ENCODE measurements around the gene FAM171A1.

Gene FAM171A1

DNA sequence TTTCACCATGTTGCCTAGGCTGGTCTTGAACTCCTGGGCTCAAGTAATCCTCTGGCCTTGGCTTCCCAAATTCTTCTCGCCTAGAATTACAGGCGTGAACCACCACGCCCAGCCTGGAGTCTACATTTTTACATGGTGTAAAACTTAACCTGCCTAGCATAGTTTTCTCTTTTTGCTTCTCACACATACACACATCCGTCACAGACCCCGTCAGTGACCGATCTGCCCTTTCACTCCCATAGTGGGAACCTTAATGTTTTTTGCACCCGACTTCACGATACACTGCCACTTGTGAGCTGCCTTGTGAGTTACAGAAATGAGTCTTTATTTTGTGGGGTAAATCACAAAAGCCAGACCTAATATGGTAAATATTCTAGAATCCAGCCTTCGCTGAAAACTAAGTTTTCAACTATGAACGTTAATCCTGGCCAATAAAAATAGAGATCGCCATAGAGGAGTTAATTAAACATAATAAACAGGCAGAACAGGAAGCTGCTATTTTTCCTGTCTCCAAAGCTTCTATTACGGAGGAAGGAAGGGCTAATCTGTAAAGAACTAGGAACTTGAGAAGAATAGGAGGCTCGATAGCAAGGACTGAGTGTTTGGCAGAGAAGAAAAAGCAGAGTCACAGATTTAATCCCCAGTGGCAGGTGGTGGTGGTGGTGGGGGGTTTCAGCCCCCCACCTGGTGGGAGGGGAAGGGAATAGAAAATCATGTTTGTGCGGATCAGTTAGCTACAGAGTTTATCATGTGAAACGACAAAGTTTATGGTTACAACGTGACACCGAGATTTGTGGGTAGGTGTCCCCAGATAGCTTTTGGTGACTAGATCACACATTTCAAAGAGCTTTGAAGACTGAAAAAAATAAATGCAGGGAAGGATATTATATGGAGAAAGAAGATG is 14.7 kb upstream of the FAM171A1 start:
- H3K4me1 ChIP-seq (ENCODE audit: insufficient read depth, poor library complexity, severe bottlenecking): no peaks in the 10 kb centered on the region
- no peaks in the 10 kb centered on the region for H3K27me3 ChIP-seq (ENCODE audit: insufficient read depth, poor library complexity, severe bottlenecking)
- no peak for ATAC-seq (ENCODE audit: low read depth)
- H3K36me3 ChIP-seq (ENCODE audit: low read depth): no peaks in the 10 kb centered on the region
- DNase-seq (ENCODE audit: low spot score): no peak
- H3K9me3 ChIP-seq (ENCODE audit: severe bottlenecking): no peaks in the 10 kb centered on the region
- no peak overlapping the region for H3K27ac ChIP-seq (ENCODE audit: poor library complexity, severe bottlenecking)
- TF ChIP-seq, protein P1, sequence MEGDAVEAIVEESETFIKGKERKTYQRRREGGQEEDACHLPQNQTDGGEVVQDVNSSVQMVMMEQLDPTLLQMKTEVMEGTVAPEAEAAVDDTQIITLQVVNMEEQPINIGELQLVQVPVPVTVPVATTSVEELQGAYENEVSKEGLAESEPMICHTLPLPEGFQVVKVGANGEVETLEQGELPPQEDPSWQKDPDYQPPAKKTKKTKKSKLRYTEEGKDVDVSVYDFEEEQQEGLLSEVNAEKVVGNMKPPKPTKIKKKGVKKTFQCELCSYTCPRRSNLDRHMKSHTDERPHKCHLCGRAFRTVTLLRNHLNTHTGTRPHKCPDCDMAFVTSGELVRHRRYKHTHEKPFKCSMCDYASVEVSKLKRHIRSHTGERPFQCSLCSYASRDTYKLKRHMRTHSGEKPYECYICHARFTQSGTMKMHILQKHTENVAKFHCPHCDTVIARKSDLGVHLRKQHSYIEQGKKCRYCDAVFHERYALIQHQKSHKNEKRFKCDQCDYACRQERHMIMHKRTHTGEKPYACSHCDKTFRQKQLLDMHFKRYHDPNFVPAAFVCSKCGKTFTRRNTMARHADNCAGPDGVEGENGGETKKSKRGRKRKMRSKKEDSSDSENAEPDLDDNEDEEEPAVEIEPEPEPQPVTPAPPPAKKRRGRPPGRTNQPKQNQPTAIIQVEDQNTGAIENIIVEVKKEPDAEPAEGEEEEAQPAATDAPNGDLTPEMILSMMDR (IDR thresholded peaks at IDR 0.05; ENCODE audit: poor library complexity, severe bottlenecking): no peak
- H3K4me3 ChIP-seq (ENCODE audit: severe bottlenecking): no peak overlapping the region

DNA sequence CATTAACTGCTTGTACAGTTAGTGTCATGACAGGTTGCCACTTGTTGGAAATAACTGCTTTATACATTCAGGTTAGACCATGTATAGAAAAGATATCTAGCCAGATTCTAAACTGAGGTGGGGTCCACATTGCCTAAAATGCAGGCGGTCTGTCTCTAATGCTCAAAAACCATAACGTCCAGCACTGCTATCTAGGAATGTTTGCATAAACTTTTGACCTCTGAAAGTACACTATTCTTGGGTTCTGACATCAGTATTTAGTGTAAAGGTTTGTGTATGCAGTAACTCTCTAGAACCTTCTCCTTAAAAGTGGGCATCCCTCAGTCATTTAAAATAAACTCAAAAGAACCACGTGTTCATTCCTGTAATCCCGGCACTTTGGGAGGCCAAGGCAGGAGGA is 10.3 kb upstream of the FAM171A1 start:
- H3K27me3 ChIP-seq (ENCODE audit: insufficient read depth, poor library complexity, severe bottlenecking): no peaks in the 10 kb centered on the region
- H3K27ac ChIP-seq (ENCODE audit: poor library complexity, severe bottlenecking): no peak overlapping the region
- no peak for DNase-seq (ENCODE audit: low spot score)
- H3K36me3 ChIP-seq (ENCODE audit: low read depth): no peaks in the 10 kb centered on the region
- no peaks in the 10 kb centered on the region for H3K4me1 ChIP-seq (ENCODE audit: insufficient read depth, poor library complexity, severe bottlenecking)
- TF ChIP-seq, protein P1 (IDR thresholded peaks at IDR 0.05; ENCODE audit: poor library complexity, severe bottlenecking): no peak
- no peak overlapping the region for H3K4me3 ChIP-seq (ENCODE audit: severe bottlenecking)
- H3K9me3 ChIP-seq (ENCODE audit: severe bottlenecking): no peaks in the 10 kb centered on the region
- no peak for ATAC-seq (ENCODE audit: low read depth)

DNA sequence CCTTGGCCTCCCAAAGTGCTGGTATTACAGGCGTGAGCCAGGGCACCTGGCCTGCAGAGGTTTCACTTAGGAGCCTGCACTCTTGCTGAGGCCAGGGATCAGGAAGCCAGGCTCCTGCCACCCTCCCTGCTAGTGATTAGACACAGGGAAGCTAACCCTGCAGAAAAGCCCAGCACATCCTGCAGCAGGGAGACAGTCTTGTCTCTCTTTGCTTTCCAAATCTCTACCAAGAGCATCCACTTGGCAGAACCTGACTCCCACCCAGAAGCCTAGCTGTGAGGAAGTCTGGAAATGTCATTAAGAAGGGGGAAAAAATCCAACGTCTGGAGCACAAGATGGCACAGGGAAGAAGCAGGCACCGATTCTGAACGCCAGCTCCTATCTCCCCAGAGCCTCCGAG is 8.0 kb upstream of the FAM171A1 start:
- TF ChIP-seq, protein P1 (IDR thresholded peaks at IDR 0.05; ENCODE audit: poor library complexity, severe bottlenecking): no peak
- no peaks in the 10 kb centered on the region for H3K9me3 ChIP-seq (ENCODE audit: severe bottlenecking)
- H3K36me3 ChIP-seq (ENCODE audit: low read depth): no peaks in the 10 kb centered on the region
- no peaks in the 10 kb centered on the region for H3K27me3 ChIP-seq (ENCODE audit: insufficient read depth, poor library complexity, severe bottlenecking)
- no peak overlapping the region for H3K4me3 ChIP-seq (ENCODE audit: severe bottlenecking)
- DNase-seq (ENCODE audit: low spot score): no peak
- no peaks in the 10 kb centered on the region for H3K4me1 ChIP-seq (ENCODE audit: insufficient read depth, poor library complexity, severe bottlenecking)
- no peak for ATAC-seq (ENCODE audit: low read depth)
- H3K27ac ChIP-seq (ENCODE audit: poor library complexity, severe bottlenecking): no peak overlapping the region

DNA sequence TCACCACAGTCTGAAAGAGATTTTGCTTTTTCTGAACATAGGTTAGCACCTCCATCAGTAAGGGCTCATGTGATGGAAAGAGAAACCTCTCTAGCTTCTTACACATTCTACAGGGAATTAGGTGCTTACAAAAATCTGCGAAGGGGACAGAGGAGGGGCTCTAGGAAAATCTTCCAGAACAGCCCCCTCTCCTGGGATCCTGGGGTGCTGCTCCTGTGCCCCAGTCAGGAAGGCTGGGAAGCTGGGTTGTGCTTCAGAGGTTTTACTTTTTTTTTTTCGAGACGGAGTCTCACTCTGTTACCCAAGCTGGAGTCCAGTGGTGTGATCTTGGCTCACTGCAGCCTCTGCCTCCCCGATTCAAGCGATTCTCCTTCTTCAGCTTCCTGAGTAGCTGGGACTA is 7.5 kb upstream of the FAM171A1 start:
- DNase-seq (ENCODE audit: low spot score): no peak
- no peak overlapping the region for H3K4me3 ChIP-seq (ENCODE audit: severe bottlenecking)
- no peaks in the 10 kb centered on the region for H3K4me1 ChIP-seq (ENCODE audit: insufficient read depth, poor library complexity, severe bottlenecking)
- TF ChIP-seq, protein P1 (IDR thresholded peaks at IDR 0.05; ENCODE audit: poor library complexity, severe bottlenecking): no peak
- H3K27me3 ChIP-seq (ENCODE audit: insufficient read depth, poor library complexity, severe bottlenecking): no peaks in the 10 kb centered on the region
- H3K36me3 ChIP-seq (ENCODE audit: low read depth): no peaks in the 10 kb centered on the region
- no peaks in the 10 kb centered on the region for H3K9me3 ChIP-seq (ENCODE audit: severe bottlenecking)
- H3K27ac ChIP-seq (ENCODE audit: poor library complexity, severe bottlenecking): no peak overlapping the region
- no peak for ATAC-seq (ENCODE audit: low read depth)

DNA sequence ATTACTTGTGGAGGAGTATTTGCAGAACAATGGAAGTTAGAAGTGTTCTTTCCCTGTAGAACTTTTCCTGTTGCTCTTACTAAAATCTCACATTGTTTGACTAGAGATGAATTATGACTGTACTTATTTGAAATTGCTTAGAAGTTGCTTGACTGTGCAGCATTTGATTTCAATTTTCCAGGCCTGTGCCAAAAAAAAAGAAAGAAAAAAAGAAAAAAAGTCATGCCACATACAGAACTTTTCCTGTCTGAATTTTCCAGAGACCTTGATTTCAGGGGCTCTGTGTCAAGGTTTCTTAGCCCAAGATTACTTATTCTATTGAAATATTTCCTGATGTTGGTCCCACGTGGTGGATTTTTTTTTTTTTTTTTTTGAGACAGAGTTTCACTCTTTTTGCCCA is 3.5 kb upstream of the FAM171A1 start:
- TF ChIP-seq, protein P1 (IDR thresholded peaks at IDR 0.05; ENCODE audit: poor library complexity, severe bottlenecking): no peak
- DNase-seq (ENCODE audit: low spot score) (no peak), ATAC-seq (ENCODE audit: low read depth) (no peak)

More for the DNA sequence above, 3.5 kb upstream of the FAM171A1 start:
- no peak overlapping the region for H3K4me3 ChIP-seq (ENCODE audit: severe bottlenecking)
- H3K36me3 ChIP-seq (ENCODE audit: low read depth): no peaks in the 10 kb centered on the region
- H3K4me1 ChIP-seq (ENCODE audit: insufficient read depth, poor library complexity, severe bottlenecking): no peaks in the 10 kb centered on the region
- no peaks in the 10 kb centered on the region for H3K9me3 ChIP-seq (ENCODE audit: severe bottlenecking)
- H3K27me3 ChIP-seq (ENCODE audit: insufficient read depth, poor library complexity, severe bottlenecking): peaks cover 3% of the 10 kb centered on the region
- H3K27ac ChIP-seq (ENCODE audit: poor library complexity, severe bottlenecking): no peak overlapping the region
